ENCODE measurements around the gene SIGLEC7.

The SIGLEC7 gene

GRCh38 chr19:51187395-51188226 lies 45.5 kb downstream of the SIGLEC7 start:
- ChIA-PET CTCF (interaction anchor here (0.5 to 0.6 kb wide), 2 partner anchors 140 to 516 kb away, joined by 3 read pairs; no protein-coding TSS in a partner anchor), POLR2A (no interaction called here)
- Histone ChIP-seq H3K9me3 (ENCODE audit: control insufficient read depth, insufficient read depth, low read depth, low read length) (no peaks in the 10 kb centered on the region), H3K36me3 (ENCODE audit: control insufficient read depth in 2 of 2, insufficient read depth in 1 of 2, low read length in 2 of 2) (no peaks in the 10 kb centered on the region), H3K4me3 (ENCODE audit: low read depth, low read length) (no peak overlapping the region), H3K27ac (ENCODE audit: extremely low read depth, low read depth, low read length) (no peak overlapping the region), H3K4me1 (ENCODE audit: control insufficient read depth, insufficient read depth, low read length) (no peaks in the 10 kb centered on the region)
- TF ChIP-seq ZNF768 (tag by site-specific recombination; IDR thresholded peaks at IDR 0.05) (no peak), ZBTB21 (tag by site-specific recombination; IDR thresholded peaks at IDR 0.05) (no peak), ZNF311 (tag by site-specific recombination; IDR thresholded peaks at IDR 0.05; ENCODE audit: borderline replicate concordance) (no peak), ZNF621 (tag by site-specific recombination; IDR thresholded peaks at IDR 0.05) (no peak), ZNF629 (tag by site-specific recombination; IDR thresholded peaks at IDR 0.05) (no peak), KLF1 (tag by site-specific recombination; IDR thresholded peaks at IDR 0.05) (no peak), ZNF548 (tag by site-specific recombination; IDR thresholded peaks at IDR 0.05) (no peak), ZNF510 (tag by site-specific recombination; IDR thresholded peaks at IDR 0.05; ENCODE audit: insufficient replicate concordance) (no peak), ZNF544 (tag by site-specific recombination; IDR thresholded peaks at IDR 0.05) (no peak), PRDM6 (tag by site-specific recombination; IDR thresholded peaks at IDR 0.05) (no peak), ZNF175 (tag by site-specific recombination; IDR thresholded peaks at IDR 0.05) (no peak), ZNF692 (tag by site-specific recombination; IDR thresholded peaks at IDR 0.05) (no peak), ZNF391 (tag by site-specific recombination; IDR thresholded peaks at IDR 0.05; ENCODE audit: borderline replicate concordance, low read depth) (no peak), ZNF561 (tag by site-specific recombination; IDR thresholded peaks at IDR 0.05; ENCODE audit: borderline replicate concordance) (no peak)

GRCh38 chr19:51188227-51188559 lies 46.1 kb downstream of the SIGLEC7 start:
- ChIA-PET POLR2A (no interaction called here), CTCF (no interaction called here)
- H3K9me3 ChIP-seq (ENCODE audit: control insufficient read depth, insufficient read depth, low read depth, low read length) = no peaks in the 10 kb centered on the region
- H3K4me1 ChIP-seq (ENCODE audit: control insufficient read depth, insufficient read depth, low read length) = no peaks in the 10 kb centered on the region
- no peak overlapping the region for H3K4me3 ChIP-seq (ENCODE audit: low read depth, low read length)
- TF ChIP-seq ZNF792 (tag by site-specific recombination; IDR thresholded peaks at IDR 0.05) (no peak), PRDM10 (tag by site-specific recombination; IDR thresholded peaks at IDR 0.05) (no peak)
- H3K36me3 ChIP-seq (ENCODE audit: control insufficient read depth in 2 of 2, insufficient read depth in 1 of 2, low read length in 2 of 2) = no peaks in the 10 kb centered on the region
- H3K27ac ChIP-seq (ENCODE audit: extremely low read depth, low read depth, low read length) = no peak overlapping the region

All from HEK293 (cell line).